GM12801 (cell line): ENCODE measurements around the gene PTCD3.

ENCODE experiments used
- TF ChIP-seq, protein P1 (sequence below): IDR thresholded peaks from one replicate; pipeline ENCODE4 v1.5.1; 2011; ENCODE audit warnings: control low read depth; ENCODE audit not compliant: insufficient read length; ENCODE audit errors: extremely low read depth

The PTCD3 gene

DNA sequence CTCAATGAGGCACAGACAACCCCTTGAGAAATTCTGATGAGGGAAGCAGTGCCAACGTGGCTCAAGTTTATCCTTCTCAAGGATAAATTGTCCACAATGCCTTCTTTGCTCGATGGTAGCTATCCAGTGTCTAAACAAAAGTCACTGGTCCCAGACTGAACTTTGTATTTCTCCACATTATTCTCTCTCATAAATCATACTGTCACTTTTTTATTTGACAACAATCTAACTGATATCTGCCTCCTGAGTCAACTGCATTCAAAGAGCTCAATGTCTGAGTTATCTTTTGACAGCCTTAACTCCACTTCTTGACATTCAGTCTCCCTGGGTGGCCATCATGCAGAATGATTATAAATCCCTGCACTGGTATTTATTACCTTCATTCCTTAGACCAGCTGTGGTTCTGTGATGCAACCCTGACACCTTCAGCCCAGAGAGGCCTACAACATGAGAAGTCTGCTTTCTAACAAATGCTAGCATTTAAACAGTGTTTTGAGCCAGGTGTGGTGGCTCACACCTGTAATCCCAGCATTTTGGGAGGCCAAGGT, 51.0 kb downstream of the PTCD3 start:
- TF ChIP-seq, protein P1, sequence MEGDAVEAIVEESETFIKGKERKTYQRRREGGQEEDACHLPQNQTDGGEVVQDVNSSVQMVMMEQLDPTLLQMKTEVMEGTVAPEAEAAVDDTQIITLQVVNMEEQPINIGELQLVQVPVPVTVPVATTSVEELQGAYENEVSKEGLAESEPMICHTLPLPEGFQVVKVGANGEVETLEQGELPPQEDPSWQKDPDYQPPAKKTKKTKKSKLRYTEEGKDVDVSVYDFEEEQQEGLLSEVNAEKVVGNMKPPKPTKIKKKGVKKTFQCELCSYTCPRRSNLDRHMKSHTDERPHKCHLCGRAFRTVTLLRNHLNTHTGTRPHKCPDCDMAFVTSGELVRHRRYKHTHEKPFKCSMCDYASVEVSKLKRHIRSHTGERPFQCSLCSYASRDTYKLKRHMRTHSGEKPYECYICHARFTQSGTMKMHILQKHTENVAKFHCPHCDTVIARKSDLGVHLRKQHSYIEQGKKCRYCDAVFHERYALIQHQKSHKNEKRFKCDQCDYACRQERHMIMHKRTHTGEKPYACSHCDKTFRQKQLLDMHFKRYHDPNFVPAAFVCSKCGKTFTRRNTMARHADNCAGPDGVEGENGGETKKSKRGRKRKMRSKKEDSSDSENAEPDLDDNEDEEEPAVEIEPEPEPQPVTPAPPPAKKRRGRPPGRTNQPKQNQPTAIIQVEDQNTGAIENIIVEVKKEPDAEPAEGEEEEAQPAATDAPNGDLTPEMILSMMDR, result no peak

DNA sequence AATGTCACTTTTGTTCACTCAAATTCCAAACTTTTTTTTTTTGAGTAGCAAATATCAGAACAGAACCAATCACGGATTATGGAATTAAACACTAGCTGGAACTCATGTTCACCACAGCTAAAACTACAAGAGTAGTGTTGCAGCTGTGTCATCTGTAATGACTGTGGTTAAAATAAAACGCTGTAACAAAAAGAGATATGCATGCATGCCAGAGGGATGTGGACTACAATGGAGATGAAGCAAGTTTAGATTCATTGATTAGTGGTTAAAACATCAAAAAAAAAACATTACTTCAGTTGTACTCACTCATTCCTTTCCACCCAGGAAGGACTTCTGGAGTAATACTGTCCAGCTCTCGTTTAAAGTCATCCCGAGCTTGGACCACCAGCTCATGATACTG, 52.3 kb downstream of the PTCD3 start:
- TF ChIP-seq, protein P1, result no peak

DNA sequence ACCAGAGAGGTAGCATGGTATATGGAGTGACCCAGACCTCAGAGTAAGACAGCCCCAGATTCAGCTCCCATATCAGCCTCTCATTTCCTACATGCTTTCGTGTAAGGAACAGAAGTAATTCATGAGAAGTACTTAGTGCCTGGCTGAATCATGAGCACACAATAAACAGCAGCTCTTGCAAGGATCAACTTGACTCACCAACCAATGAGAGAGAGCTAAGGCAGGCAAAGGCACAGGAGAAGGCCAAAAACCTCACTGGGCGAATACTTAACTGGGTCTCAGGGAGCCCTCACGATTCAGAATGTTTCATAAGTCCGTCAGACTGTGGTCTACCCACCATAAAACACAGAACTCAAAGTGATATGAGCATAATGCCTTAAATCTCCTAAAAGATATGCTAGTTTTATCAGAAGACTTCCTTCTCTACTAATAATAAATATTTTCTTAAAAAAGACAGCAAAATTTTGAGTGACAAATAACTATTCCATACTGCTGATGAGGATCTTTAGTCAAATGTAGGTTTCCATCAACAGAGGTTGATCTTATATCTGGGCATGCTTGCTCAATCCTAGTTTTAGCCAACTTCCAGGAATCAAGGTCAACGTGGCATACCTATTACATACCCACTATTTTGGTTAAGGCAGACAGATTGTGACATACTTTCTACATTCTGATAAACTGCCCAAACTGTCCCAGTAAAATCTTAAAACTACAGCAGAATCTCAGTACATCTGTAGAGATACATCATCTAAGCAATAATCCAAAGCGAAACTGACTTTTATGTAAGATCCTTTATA, 54.3 kb downstream of the PTCD3 start:
- TF ChIP-seq, protein P1, result no peak

DNA sequence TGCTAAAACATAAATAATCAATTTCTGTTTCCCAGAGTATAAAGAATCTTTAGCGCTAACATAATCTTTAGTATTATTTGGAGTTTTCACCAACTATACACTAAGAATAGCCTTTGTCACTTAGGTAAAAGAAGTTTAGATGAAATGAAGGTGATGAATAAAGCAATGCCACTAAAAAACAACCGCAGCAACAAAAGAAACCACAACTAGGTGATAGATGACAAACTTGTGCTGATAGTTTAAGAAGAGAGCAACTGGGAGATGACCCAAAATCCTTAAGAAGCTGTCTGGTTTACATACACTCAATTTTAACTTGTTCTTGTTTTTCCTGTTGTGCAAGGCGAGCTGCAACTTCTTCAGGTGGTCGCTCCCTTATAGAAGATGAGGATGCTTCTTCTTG, 64.4 kb downstream of the PTCD3 start:
- TF ChIP-seq, protein P1, result no peak

DNA sequence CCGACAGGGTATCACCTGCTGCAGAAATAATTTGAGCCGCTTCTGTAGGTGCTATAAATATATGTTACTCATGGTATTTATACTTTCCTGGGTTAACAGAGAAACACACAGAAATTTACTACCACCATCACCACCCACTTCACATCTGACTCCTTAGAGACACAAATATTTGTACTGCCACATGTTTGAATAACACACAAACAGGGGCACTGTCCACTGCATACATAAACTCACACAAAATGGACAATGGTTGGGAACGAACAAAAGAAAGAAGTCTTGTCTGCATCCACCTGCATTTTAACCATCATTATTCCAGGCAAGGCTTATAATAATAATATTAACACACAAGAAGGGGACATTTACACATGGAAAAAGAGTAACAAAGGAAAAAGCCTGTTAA, 65.3 kb downstream of the PTCD3 start:
- TF ChIP-seq, protein P1, result no peak

DNA sequence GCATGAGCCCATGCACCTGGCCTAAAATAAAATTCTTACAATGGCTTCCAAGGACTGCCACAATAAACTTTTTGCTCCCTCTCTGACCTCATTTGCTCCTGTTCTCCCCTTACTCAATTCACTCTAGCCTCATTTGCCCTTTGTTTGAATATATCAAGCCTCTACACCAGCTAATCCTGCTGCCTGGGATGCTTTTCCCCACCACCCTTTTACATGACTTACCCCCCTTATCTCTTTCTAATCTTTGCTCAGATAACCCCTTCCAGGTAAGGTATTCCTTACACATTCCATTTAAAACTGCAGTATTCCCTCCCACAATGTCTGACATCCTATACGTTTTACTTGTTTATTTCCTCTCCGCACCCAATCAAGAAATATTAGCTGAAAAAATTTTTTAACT, 66.6 kb downstream of the PTCD3 start:
- TF ChIP-seq, protein P1, result no peak

DNA sequence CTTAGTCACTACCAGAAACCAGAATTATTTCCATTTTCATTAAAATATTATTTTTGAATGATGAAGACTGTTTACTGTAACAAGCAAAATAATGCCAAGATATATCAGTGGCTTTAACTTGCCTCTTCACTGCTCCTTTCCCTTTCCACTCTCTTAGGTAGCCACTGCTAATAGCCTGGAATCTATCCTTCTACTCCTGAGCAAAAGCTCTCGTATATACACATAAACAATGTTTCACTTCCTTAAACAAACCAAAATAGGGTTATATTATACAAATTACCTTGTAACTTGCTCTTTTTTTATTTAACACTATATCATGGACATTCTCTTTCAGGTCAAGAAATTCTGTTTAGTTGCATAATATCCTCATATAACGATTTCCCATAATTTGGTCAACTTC, 68.4 kb downstream of the PTCD3 start:
- TF ChIP-seq, protein P1, result no peak
